Stimulated activated CD8-positive, alpha-beta memory T cell treated with anti-CD3 and anti-CD28 coated beads, Interleukin-15, amount 100 ng/mL, for 24 hours (primary cell): ENCODE measurements around the gene HOXB3.

Source experiments
- DNase-seq: peaks from one replicate; pipeline ENCODE4 v3.0.0-alpha.2; 2020; ENCODE audit warnings: low read depth

HOXB3 gene

DNA sequence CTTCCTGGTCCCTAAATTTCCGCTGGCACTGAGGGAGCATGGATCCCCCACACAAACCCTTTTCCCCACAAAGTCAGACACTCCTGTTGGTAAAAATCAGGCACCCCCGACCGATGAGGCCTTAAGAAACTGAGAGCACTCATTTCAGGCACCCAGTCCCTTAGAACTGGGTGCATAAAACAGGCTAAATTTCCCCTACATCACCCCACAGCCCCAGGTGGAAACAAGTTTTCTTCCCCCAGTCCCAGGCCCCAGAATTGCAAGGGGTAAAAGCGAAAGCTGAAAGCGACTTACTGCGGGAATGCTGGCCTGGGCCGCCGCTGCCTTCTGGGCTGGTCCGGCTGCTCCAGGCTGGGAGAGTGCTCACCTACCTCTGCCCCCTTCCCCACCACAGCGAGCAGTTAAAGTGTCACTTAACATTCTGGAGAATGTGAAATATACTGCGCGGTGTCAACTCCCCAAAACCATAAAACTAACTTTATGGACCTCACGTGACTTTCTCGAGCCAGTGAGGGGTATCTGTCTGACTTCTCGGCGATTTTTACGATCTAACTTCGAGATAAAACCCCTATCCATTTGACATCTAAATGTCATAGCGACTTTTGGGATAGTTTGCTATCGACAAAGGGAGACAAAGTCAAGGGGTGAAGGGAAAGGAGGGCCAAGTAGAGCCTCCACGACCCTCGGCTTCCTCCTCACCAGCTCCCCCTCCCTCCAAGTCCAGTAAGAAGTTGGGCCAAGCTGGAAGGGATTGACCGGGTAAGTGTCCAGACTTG lies at the start of gene HOXB3:
HOXB3 (minus strand) TSS at position 411 of the 776 bp plus-strand sequence. CDS start 37,767 bp downstream, outside the sequence.
- DNase-seq, result no peak

DNA sequence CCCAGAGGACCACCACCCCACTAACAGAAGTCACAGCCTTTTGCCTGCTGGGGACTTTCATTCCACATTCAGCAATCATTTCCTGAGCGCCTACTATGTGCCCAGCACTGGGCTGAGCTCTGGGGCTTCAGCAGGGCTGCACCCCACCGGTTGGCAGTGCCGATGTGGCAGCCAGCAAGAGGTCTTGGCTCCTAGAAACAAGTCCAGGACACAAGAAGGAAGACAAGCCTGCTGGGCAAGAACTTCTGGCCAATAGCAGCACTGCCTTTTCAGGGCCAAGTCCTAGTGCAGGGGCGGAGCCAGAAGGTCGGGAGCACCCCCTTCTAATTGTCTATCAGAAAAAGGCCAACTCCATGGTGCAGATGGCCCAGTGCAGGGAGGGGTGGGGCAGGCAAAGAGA lies 49.1 kb upstream of the HOXB3 start:
- no peak for DNase-seq

DNA sequence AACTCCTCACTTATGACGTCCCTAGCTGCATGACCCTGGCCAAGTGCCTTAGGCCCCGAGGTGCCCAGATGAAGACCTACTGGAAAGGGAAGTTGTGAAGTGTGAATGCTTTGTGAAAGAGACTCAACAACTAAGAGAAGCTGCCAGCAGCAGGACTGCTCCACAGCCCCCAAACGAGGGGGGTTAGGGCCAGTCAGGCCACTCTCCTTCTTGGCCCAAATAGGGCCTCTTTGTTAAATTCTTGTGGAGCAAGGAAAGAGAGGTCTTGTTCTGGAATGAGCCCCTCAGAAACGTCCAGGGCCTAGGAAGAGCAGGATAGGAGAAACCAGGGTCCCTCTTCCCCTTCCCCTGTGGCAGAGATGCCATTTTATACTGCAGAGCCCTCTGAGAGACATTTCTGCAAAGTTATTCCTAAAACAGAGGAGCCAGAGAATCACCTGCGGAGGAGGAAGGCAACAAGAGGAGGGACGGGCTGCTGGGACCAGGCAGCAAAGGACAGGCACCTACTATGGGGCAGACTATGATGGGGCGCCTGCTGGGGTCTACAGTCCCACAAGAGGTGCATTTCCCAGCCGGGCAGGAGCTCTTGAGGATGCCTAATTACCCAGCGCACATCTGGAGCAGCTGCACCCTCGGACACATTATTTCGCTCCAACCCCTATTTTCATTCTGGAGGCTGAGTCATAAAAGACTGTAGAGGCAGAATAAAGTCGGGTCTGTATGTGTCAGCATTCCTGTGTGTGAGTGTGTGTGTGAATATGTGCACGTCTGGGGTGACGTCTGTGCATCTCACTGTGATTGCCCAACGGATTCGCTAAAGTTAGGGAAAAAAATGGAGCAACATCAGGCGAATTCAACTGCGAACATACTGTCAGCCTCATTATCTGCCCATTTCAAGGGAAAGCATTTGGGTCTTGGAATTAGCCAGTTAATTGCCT lies 47.6 kb upstream of the HOXB3 start:
- no peak for DNase-seq

DNA sequence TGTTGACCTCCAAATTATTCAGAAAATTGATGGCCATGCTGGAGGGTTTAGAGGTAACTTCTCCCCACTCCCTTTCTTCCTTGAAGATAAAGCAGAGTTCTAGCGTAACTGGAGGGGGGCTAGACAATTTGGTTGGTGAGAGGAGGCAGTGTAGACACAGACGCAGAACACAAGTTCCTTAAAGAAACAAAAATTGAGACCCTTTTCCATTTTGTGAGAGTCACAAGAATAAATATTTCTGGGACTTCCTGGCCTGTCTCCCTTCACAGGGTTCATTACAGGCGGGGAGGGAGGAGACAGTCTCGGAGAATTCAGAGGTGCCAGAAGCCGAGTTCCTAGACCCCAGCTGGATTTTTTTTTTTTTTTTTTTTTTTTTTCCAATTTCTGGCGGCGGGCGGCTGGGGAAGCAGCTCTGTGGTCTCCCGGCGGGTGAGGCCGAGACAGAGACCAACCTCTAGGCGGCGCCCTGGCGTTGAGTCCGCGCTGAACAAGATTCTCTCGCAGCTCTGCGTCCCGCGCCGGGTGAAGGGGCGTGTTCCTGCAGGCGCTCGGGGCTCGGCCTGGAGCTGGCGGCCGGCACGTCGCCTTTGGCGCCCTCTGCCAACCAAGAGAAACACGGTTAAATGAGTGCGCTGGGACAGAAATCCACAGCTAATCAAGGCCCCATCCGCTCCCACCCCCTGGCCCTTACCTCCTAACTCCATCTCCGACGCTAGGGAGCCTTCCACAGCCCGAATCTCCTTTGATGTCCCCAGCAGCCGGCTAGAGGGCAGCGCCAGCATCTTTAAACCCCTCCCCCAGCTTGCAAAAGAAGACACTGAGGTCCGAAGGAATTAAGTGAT lies 46.4 kb upstream of the HOXB3 start:
- DNase-seq, result no peak

DNA sequence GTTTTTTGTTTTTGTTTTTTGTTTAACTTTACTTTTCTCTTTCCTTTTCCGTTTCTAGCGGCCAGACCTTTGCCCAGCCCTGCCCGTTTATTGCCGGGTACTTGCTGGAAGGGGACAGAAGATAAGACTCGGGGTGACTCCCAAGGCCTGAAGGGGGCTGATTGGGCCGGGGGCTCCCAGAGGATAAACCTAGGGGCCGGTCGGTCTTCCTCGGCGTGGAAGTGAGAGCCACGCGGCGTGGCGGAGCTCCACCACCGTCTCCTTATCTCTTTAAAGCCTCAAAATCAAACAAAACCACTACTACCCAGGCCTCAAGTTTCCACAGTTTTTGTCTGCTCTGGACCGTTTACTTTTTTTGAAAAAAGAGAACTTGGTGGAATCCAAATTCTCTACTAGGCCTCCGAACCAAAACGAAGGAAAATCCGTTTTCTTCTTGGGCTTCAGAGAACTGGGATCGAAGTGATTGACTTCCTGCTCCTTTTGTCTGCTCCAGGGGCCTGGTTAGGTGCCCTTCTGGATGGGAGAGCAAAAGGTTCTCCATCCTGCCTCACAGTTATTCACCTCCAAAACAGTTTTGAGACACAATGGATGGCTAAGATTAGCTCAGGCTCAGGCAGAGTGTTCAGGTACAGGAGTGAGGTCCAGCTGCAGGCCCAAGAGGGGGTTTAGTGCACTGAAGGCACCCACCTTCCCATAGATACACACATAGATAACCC lies 44.6 kb upstream of the HOXB3 start:
- no peak for DNase-seq

DNA sequence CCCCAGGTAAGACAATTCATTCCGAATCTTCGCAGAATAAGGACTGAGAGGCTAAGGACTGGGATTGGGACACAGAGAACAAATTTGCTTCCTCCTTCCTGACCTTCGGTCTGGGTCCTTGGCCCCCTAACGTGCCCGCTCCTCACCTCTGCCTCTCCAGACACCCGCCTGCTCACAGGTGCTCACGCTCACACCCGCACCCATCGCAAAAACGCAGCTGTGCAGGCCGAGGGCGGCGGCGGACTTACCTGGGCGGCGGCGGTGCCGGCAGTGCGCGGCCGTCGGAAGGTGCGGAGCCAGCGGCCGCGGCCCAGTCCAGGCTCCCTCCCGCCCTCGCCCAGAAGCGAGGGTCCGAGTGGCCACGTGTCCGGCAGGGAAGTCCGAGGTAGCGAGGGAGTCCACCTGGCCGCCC lies 43.2 kb upstream of the HOXB3 start:
- DNase-seq, result no peak

DNA sequence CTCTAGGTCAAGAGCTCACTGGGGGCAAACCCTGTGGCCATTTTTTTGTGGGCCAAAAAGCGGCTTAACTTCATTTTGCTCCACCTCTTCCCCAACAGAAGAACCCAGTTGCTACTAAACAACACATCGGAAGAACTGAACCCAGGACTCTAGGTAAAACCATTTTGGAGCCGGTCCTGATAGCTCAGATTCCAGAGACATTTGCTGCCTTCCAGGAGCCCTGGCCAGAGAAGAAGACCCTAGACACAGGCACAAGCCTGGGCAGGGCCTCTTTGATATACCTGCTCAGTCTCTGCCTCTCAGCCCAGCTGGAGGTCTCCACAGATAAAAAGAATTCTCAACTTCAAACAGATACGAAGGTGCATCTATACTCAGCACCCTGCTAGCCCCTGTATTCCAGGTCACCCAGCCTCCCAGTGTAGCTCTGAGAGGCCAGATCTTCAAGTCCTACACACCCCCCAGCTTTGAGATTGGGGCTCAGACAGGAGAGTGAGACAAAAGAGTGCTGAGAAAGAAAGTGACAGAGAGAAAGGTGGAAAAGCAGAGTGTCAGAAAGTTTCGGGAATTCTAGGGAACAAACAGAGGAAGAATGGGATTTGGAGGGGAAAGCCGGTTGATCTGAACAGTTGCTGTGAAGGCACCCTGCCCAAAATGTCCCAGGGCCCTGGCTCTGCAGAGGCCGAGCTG lies 42.7 kb upstream of the HOXB3 start:
- no peak for DNase-seq

DNA sequence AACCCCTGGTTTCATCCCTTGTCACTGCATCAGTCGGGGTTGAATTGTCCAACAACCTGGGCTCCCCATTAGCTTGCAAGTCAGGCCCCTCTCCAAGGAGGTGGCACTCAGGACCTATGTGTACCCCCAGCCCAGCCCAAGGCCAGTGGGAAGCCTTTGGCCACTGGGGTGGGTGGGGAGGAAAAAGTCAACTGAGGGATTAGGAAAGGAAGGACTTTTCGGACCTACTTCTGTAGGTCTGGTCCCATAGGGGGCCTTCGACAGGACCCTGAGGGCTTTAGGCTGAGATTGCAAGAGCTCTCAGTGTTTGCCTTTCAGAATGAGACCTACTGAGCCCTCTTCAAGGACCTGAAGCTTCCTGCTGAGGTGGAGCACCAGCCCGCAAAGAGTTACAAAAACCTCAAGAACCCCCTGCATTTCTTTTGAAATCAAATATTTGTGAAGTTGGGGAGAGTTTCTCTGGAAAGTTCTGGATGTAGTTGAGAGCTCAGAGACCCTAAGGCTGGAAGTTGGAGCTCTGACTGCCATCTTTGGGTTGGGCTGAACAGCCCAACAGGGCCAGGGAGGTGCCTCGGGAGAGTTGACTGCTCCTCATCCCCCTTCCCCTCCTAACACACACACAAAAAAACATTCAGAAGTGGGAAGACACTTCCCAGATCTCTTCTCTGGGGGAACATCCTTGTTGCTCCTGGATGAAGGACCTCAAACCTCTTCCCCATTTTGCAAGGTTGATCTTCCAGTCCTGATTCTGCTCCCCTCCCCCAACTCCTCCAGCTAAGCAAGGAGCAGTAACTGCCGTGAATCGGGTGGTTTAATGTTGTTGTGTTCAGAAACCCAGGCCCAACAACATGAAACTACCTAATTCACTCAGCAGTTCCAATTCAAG lies 41.9 kb upstream of the HOXB3 start:
- DNase-seq, result no peak

DNA sequence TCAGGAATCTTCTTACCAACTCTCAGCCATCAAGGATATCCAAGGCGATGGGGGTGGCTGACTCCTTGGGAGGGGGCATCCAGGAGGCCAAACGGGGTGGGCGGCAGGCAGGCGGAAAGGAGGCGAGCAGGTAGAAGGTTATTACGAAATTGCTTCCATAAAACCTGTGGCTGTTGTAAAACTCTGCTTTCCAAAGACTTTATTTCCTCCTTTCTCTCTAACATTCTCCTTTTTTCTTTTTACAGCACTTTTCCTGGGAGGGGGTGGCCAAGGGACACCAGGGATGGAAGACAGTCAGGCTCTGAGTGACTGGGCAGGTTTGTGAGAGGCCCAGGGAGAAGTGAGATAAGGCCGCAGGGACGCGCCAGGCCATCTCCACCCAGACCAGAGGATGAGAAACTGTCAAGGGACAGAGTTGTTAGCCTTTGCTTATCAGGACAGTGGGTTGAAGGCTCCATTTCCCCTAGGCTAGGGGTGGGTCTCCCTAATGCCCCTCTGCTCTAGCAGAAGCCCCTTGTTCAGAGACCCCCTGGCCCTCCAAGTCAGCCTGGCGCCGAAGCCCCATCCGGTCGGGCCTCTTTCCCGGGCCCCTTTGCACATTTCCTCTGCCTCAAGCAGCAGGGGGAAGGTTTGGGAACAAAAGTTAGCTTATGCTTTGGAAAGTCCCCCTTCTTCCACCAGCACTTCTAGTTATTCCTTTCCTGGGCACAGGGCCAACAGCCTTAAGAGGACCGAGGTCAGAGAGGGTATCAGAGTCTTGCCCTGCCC lies 41.1 kb upstream of the HOXB3 start:
- DNase-seq, result no peak

DNA sequence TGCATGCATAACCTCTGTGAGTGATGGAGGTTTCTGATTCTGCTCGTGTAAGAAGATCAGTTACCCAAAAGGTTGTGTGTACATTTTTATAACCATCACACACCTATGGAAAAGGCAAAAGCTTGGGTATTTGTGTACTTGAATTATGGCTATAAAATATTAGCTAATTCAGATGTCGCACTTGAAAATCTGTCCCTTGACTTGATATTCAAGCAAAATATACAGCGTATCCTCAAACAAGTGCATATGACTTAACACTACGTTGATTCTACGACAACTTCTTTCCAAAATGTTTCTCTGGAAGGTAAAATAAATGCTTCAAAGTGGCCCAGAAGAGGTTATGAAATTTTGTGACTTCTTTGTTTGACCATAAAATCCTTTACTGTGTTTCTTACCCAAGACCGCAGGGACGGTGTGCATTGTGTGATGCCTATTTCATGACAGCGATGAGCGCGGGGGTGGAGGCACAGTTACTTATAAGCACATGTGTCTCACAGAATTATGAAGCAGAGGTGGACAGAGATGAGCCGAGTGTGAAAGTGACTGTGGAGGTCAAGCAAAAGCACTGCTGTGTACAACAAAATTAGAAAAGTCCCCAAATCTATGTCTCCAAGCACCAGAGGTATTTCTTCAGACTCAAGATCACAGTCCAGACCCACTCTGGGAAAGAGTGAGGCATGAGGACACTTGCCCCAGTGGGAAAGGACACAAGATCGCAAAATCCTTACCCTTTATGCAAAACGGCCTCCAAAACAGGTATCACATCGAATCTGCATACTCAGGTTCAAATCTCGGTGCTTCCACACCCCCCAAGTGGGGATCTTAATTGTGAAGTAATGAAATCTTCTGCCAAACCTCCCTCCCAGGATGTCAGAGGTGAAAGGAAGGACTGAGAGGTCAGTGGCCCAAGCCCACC lies 40.2 kb upstream of the HOXB3 start:
- no peak for DNase-seq

DNA sequence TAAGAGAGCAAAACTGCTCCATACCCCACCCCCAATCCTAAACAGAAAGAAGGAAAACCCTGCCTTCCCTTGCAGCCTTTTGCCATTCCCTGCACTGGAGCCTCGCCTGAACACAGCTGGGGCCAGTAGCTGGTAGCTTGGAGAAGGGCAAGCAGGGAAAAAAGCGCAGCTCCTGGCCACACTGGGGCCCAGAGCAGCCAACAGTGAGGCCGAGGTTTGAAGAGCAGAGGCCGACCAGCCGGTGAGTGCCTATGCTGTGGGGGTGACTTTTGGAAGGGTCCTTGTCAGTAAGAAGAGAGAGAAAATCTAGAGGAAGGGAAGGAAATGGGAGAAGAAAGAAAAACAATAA lies 39.3 kb upstream of the HOXB3 start:
- DNase-seq, result no peak

DNA sequence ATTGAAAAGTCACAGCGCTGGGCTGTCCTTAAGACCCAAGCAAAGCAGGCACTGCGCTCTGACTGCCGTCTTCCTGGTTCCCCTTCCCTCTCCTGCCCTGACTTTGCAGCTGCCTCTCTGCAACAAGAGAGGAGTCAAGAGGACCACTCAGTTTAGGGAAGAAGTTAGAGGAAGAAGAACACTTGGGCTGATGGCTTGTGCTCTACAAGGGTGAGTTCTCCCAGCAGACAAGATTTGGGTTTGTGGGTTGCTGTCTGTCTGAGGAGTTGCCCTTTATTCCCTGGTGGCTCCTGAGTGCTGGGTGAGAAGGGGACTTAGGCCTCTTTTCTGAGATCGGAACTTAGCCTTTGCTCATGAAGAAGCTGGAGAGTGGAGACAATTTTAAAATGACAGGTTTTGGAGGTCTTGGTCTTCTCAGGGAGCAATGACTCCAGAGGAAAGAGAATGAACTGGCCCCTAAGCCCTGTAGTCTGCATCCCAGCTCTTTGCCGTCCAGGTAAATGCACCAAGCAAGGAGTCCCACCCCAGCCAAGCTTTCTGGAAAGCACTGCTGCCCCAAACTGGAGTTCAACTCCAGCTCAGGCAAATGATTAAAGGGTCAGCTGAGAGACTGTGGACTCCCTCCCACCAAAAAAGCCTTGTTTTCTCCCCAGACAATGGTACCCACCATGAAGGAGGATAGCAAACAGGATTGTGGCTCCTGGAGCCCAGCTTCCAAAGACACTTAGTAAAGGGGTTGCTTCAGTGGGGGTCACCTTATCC lies 38.8 kb upstream of the HOXB3 start:
- no peak for DNase-seq

DNA sequence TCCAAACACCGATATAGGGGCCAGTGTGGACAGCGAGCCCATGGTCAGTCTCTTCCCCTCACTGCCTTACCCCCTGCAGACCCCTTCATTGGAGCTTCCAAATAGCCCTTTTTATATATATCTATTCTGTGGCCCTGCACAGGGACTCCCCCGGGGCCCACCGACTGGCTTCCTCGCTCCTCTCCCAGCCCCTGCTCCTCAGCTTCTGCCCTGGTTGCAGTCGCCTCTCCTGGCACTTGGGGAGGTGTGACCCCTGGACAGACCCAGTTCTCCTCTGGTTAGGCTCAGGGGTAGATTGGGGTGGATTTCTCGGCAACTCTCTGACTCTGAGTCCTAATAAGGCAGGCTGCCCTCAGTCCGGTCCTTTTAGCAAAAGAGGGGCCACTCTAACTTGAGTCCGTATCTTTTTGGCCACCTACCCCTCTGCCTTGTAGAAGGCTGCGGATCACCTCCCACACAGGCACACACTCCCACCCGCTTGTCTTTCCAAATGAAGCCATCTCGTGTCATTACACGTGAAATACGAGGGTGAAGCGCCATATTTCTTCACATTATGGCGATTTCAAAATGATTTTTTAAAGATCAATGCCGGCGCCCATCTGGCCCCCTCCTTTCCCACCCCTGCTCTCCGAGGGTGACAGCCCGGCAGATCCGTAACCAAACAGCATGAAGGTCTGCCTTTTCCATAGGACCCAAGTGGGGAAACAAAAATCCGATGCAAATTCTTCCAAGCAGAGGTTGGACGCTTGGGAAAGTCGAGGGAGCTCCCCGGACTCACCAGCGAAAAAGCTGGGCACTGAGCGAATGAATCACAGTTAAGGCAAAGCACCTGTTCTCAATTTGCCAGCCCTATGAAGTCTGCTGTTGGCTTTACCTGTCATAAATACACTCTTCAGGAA lies 37.8 kb upstream of the HOXB3 start:
- DNase-seq, result no peak

DNA sequence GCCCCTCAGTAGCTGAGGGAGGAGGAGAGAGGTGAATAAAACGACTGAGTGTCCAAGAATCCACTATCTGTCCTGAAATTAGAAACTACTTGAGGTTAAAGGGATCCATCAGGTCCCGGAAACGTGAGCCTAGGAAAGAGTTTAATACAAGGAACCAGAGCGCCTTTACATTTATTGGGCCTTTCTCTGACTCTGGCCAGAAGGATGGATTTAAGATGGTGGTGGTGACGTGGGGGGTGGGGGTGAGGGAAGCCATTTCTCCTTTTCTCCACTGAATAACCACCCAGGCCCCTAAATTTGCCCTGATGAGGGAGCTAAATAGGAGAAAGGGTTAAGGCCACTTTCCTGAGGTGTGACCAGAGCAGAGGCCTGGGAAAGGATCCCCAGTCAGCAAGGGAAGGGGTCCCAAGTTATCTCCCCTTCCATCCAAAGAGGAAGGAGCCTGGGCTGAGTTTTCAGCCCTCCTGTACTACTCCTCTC lies 37.1 kb upstream of the HOXB3 start:
- DNase-seq, result no peak

DNA sequence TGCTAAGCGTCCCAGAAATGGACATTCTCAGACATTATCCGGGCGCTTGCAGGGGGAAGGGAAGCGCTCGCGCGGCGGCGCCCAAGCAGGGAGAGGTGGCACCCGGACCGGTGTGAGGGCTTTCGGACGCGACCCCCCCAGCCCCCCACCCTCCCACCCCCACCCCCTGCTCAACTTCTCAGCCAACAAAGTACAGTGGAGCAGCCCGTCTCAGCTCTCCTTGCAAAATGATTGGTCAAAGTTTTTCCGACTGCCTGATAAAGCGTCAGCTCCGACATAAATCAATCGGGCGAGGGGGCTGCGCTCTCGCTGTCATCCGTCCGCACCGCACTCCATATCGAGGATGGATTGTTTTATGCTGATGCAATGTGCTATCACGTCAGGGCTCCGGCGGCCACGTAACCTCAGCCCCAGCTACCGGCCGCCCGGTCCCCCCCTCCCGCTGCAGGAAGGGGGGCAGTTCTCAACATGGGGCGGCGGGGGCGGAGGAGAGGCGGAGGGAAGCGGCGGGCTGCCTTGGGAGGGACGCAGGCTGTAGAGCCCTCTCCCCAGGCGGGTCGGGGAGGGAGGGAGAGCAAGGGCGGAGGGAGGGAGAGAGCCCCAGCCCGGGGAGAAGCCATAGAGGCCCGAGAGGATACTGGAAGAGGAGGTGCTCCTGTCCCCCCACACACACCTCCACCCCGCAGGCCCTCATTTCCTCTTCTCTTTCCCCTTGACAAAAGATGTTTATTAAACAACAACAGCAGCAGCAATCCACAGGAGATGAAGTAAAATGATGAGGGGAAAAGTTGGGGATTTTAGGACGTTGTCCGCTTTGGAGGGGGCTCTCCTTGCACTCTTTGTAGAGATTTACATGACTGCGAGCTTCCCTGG lies 36.4 kb upstream of the HOXB3 start, which contains the start of gene HOXB9:
HOXB9 (minus strand) TSS at position 114 of the 873 bp plus-strand sequence; CDS start at position 25, 89 bp downstream.
- DNase-seq, result no peak
